OCI-LY3 (cell line): ENCODE data around the gene HUS1.

Experiments
- EZH2phosphoT487 ChIP-seq: fragments of 200-600 bp; shearing (Covaris generic); IDR thresholded peaks from 2 replicates; pipeline ENCODE4 v1.6.1; 2018; ENCODE audit warnings: antibody characterized with exemption, mixed run types, low read depth
- TF ChIP-seq, protein P1 (sequence below): fragments of 200-600, 300-600 bp; sonication (generic); IDR thresholded peaks from 2 replicates; pipeline ENCODE4 v1.5.1; 2014; ENCODE audit warnings: antibody characterized with exemption, low read length, low read depth

DNA sequence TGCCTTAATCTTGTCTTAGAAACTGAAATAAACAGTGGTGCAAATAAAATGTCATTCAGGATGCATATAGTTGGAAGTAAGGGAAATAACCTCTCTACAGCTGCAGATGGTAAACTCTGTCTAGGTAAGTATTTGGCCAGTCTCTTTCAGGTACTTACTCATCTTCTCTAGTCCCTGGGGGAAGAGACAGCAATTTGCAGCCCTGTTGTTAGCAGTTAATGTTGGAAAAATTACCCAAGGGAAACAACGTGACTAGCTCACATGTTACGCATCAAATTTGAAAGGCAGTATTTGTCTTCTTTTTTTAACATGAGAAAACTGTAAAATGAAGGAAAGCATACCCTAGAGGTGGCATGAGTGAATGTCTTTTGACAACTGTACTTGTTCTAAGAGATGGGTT lies 3.2 kb upstream of the HUS1 start:
- TF ChIP-seq, protein P1, sequence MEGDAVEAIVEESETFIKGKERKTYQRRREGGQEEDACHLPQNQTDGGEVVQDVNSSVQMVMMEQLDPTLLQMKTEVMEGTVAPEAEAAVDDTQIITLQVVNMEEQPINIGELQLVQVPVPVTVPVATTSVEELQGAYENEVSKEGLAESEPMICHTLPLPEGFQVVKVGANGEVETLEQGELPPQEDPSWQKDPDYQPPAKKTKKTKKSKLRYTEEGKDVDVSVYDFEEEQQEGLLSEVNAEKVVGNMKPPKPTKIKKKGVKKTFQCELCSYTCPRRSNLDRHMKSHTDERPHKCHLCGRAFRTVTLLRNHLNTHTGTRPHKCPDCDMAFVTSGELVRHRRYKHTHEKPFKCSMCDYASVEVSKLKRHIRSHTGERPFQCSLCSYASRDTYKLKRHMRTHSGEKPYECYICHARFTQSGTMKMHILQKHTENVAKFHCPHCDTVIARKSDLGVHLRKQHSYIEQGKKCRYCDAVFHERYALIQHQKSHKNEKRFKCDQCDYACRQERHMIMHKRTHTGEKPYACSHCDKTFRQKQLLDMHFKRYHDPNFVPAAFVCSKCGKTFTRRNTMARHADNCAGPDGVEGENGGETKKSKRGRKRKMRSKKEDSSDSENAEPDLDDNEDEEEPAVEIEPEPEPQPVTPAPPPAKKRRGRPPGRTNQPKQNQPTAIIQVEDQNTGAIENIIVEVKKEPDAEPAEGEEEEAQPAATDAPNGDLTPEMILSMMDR, result no peak
- TF ChIP-seq EZH2phosphoT487, result no peak
